Uterus (tissue), 4 donors: Measurements from ENCODE around the gene CDC42EP4. TPM values are rescaled to one million over a fixed set of nuclear protein-coding genes. Genes with fewer than 3 reads are reported as not detected.

Source experiments
- DNase-seq, 2 donors: peaks; one replicate each; pipeline ENCODE4 v3.0.0-alpha.2; 2019 to 2020
- H3K27ac ChIP-seq, 2 donors: fragments of 200-600 bp; sonication (generic); 1 replicate in 1 of 2; 2 replicates in 1 of 2; pipeline ENCODE4 v1.5.1; 2016 to 2018
- H3K27me3 ChIP-seq, 2 donors: fragments of 200-600 bp; sonication (generic); one replicate each; pipeline ENCODE4 v1.5.1; 2018 to 2019; ENCODE audit warnings: control low read depth in 1 of 2
- H3K36me3 ChIP-seq, 2 donors: fragments of 200-600 bp; sonication (generic); one replicate each; pipeline ENCODE4 v1.5.1; 2019; ENCODE audit warnings: control low read depth in 1 of 2
- H3K4me1 ChIP-seq, 2 donors: fragments of 200-600 bp; sonication (generic); one replicate each; pipeline ENCODE4 v1.5.1; 2018 to 2019; ENCODE audit warnings: control low read depth in 1 of 2
- H3K4me3 ChIP-seq, 2 donors: fragments of 200-600 bp; sonication (generic); 1 replicate in 1 of 2; 2 replicates in 1 of 2; pipeline ENCODE4 v1.5.1; 2018 to 2019; ENCODE audit warnings: mild to moderate bottlenecking in 1 of 2
- H3K9me3 ChIP-seq, 2 donors: fragments of 200-600 bp; sonication (generic); one replicate each; pipeline ENCODE4 v1.5.1; 2019; ENCODE audit warnings: control low read depth in 1 of 2
- POLR2A ChIP-seq, 2 donors: fragments of 450-650 bp; IDR thresholded peaks; one replicate each; pipeline ENCODE4 v1.6.1; 2016; ENCODE audit warnings: antibody characterized with exemption in 2 of 2, mild to moderate bottlenecking in 1 of 2, moderate library complexity in 1 of 2
- intact Hi-C: fragments of 100-400 bp; cut with DNase I; formaldehyde crosslinking; loops from one replicate; pipeline ENCODE4 v1.15.1; 2023; ENCODE audit warnings: low total_unique reads
- total RNA-seq, 4 donors: library from RNA; depleted of rRNA in 3 of 4; stranded (reverse); fragments of >200 nt in 3 of 4; gene quantifications; one replicate each; pipeline versions ENCODE4 v1.1.0 to v1.2.4, GENCODE V29; 2014 to 2023
- TF ChIP-seq, protein P1 (sequence below), 4 experiments: fragments of 200-600 bp in 2 of 4; fragments of 450-650 bp in 2 of 4; sonication (generic) in 2 of 4; IDR thresholded peaks; one replicate each; pipeline ENCODE4 v1.5.1; 2016 to 2019; ENCODE audit warnings: antibody characterized with exemption in 4 of 4, mild to moderate bottlenecking in 2 of 4, moderate library complexity in 1 of 4
- donor health status: DM: yes; HTN: yes; CAD: no.

CDC42EP4 gene
- total RNA-seq, 4 donors from 2014 or later = 26.6 to 131 (median 70.7) TPM

DNA sequence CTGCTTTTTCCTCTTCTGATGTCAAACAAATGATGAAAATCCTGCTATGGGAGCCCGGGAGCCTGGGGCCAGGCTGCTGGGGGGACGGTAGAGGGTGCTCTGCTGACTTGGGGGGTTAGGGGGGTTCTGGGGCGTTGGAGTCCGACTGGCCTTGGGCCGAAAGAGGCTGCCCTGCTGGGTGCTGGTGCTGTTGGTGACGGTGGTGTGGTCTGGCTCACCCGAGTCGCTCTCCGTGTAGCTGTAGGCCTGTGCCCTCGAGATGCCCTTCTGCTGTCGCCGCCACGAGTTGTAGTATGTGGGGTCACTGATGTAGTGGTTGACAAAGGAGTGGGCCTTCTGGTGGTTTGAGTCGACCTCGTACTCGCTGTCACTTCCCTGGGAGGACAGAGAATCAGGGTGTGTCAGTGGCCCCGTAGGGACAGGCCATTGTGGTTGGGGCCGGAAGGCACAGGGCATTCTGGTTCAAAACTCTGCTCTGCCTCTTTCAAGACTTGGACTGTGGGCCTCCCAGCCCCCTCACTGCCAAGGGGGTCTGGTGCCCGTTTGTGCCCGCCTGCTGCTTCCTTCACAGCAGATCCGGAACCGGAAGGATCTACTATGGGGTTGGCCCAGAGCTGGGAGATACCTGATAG lies 26.9 kb upstream of the CDC42EP4 start:
- Histone ChIP-seq H3K4me1 (peaks cover 0 to 17% of the 10 kb centered on the region in 2 donors), H3K27ac (peak overlapping the region; percentile 89 to 90), H3K27me3 (no peaks in the 10 kb centered on the region), H3K4me3 (no peak overlapping the region), H3K9me3 (no peaks in the 10 kb centered on the region), H3K36me3 (no peaks in the 10 kb centered on the region)
- intact Hi-C loops = no loop called here
- no peak for DNase-seq
- TF ChIP-seq POLR2A (IDR thresholded peaks at IDR 0.05) = peak in 1 of 2 donors; percentile 3
- TF ChIP-seq, protein P1, sequence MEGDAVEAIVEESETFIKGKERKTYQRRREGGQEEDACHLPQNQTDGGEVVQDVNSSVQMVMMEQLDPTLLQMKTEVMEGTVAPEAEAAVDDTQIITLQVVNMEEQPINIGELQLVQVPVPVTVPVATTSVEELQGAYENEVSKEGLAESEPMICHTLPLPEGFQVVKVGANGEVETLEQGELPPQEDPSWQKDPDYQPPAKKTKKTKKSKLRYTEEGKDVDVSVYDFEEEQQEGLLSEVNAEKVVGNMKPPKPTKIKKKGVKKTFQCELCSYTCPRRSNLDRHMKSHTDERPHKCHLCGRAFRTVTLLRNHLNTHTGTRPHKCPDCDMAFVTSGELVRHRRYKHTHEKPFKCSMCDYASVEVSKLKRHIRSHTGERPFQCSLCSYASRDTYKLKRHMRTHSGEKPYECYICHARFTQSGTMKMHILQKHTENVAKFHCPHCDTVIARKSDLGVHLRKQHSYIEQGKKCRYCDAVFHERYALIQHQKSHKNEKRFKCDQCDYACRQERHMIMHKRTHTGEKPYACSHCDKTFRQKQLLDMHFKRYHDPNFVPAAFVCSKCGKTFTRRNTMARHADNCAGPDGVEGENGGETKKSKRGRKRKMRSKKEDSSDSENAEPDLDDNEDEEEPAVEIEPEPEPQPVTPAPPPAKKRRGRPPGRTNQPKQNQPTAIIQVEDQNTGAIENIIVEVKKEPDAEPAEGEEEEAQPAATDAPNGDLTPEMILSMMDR (IDR thresholded peaks at IDR 0.05) = no peak

DNA sequence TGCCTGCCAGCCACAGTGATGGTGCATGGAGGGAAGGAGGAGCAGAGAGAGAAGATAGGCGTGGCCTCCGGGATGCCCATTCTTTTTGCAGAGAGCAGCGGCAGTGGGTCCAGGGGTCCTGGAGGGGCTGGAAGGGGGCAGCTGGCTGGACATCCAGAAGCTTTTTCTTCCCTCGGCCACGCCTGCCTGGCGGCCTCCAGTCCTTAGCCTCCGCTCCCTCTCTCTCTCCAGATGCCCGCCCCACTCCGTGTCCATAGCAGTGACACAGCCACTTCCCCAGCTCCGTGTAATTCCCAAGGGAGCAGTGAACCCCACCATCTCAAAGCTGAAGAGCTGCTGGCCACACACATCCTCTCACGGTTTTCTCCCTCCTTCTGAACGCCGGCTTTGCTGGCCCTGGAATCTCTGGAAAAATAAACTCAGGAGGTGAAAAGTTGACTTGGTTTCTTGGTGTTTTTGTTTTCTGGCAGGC lies 26.3 kb upstream of the CDC42EP4 start:
- Histone ChIP-seq H3K27ac (peak overlapping the region; percentile 89 to 90), H3K9me3 (no peaks in the 10 kb centered on the region), H3K36me3 (no peaks in the 10 kb centered on the region), H3K27me3 (no peaks in the 10 kb centered on the region), H3K4me3 (peak overlapping the region in 1 of 2 donors; percentile 20), H3K4me1 (peaks cover 0 to 16% of the 10 kb centered on the region in 2 donors)
- TF ChIP-seq, protein P1 (IDR thresholded peaks at IDR 0.05) = no peak
- TF ChIP-seq POLR2A (IDR thresholded peaks at IDR 0.05) = peak in 1 of 2 donors; percentile 13
- DNase-seq = peak; percentile 46 to 66
- intact Hi-C loops = no loop called here

DNA sequence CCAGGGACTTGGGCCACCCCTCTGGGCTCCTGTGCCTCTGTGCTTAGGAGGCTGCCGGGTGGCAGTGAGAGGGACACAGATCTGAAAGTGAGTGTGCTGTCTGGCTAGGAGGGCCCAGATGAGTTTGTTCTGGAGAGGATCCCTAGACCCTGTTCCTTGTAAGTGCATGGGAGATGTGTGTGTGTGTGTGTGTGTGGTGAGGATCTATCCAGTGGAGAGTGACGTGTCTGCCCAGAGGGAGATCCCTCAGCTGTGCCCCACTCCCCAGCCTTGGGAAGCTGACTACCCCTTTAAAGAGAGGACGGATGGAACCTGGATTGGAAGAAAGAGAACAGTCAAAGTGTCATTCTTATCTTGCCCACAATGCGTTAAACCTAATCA lies 25.5 kb upstream of the CDC42EP4 start:
- peak overlapping the region; percentile 89 to 90 for H3K27ac ChIP-seq
- H3K4me1 ChIP-seq = peaks cover 0 to 9% of the 10 kb centered on the region in 2 donors
- H3K9me3 ChIP-seq = no peaks in the 10 kb centered on the region
- TF ChIP-seq, protein P1 (IDR thresholded peaks at IDR 0.05) = no peak
- no peak for TF ChIP-seq POLR2A (IDR thresholded peaks at IDR 0.05)
- no peaks in the 10 kb centered on the region for H3K36me3 ChIP-seq
- intact Hi-C loops = no loop called here
- no peaks in the 10 kb centered on the region for H3K27me3 ChIP-seq
- DNase-seq = no peak
- no peak overlapping the region for H3K4me3 ChIP-seq

DNA sequence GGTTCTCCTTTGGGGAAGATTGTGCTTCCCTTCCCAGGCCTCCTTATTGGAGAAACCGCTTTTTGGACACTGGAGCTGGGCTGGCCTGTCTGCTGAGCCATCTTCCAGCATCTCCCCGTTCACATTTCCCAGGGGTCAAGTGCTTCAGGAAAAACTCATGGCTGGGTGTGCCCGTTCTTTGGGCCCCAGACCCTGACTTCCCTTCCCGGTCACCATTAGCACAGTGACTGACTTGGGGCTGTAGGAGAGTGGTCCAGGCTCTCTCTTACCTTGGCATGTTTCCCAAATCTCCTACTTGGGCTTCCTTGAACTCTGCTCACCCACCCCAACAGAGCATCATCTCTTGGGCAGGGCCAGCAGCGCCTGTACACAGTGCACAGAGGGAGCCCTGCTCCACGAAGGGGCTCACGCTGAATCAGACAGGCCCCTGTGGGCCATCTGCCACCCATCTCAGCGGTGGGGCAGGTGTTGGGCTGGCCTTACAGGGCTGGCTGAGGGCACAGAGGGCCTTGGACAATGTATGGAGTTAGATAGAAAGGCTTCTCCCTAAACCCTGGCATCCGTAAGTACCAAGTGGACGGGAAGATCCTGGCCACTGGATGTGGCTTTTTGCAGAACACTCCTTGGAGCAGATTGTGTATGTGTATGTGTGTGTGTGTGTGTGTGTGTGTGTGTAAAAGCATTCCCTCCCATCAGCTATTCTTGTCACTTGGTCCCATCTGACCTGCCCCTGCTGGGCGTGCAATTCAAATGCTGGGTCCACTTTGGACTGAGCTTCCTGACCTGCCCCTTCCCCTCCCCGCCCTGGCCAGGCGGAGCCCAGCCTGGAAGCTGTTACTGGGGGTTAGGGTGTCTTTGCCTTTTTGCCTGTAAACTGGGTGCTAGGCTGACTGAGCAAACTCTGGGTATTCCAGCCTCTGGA lies 24.9 kb upstream of the CDC42EP4 start:
- TF ChIP-seq, protein P1 (IDR thresholded peaks at IDR 0.05) = no peak
- TF ChIP-seq POLR2A (IDR thresholded peaks at IDR 0.05) = no peak
- DNase-seq = no peak
- H3K9me3 ChIP-seq = no peaks in the 10 kb centered on the region
- H3K4me1 ChIP-seq = peaks cover 0 to 5% of the 10 kb centered on the region in 2 donors
- intact Hi-C loops = no loop called here
- no peaks in the 10 kb centered on the region for H3K27me3 ChIP-seq
- peak overlapping the region in 1 of 2 donors; percentile 89 for H3K27ac ChIP-seq
- H3K4me3 ChIP-seq = no peak overlapping the region
- H3K36me3 ChIP-seq = no peaks in the 10 kb centered on the region
